ENCODE results near the gene ADAM29.
"Not testable (repeated sequence)": the region's sequence is repeated elsewhere in the genome, so short reads cannot be mapped to it uniquely, and the experiment has no call there.

ADAM29 gene

GRCh38 chr4:174972911-174973310 lies 54.8 kb downstream of the ADAM29 start:
- DNase-seq: no peak

DNA sequence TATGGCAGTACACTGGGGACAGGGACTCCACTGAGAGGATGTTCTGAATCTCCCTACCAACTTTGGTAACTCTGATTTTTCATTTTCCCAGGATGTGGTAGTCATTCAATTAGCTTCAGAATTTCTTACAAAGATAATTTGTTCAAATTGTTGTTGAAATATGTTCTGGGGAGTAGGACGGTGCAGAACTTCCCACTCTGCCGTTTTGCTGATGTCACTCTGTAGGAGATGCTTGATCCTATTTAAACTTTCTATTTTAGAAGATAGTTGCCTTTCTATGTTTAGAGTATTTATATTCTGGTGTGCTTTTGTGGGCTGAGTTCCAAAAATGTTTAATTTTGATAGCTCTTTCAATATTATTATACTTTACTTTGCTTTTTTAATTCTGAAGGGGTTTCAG lies 55.2 kb downstream of the ADAM29 start:
- DNase-seq: no peak

- DNase-seq: peak; percentile 14
Measured at GRCh38 chr4:174983128-174983750, 65.1 kb downstream of the ADAM29 start.

- DNase-seq: not testable (repeated sequence)
Measured at GRCh38 chr4:174983870-174984269, 65.7 kb downstream of the ADAM29 start.

GRCh38 chr4:174989791-174990190 lies 71.6 kb downstream of the ADAM29 start:
- DNase-seq: no peak

DNA sequence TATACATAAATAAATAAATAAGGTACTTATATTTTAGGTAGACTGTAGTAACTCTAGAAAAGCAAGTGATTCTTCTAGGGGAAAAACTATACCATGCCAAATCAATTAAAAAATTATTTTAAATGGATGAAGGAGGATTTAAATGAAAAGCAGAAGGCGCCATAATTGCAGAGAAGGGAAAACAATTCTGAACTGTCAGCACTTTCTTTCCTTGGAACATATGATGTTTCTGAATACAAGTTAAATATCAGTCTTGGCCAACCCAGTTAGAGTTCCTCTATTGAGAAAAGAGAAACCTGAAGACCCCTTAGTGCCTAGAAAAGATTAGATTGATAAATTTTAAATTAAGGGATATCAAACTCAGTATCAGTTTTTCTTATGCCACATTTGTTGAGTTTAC lies 75.8 kb downstream of the ADAM29 start:
- DNase-seq: no peak

DNA sequence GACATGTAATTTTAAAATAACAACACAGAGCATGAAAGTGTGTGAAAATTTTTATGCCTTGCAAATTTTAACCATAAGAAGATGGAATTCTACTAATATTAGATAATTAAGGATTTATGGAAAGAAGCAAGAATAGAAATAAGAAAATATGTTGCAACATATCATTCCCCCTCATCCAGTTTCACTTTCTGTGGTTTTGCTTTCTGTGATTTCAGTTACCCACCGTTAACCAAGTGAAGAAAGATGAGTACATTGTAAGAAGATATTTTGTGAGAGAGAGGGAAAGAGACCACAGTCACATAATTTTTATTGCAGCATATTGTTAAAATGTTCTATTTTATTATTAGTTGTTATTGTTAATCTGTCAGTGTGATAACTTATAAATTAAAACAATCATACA lies 77.9 kb downstream of the ADAM29 start:
- no peak for DNase-seq

DNA sequence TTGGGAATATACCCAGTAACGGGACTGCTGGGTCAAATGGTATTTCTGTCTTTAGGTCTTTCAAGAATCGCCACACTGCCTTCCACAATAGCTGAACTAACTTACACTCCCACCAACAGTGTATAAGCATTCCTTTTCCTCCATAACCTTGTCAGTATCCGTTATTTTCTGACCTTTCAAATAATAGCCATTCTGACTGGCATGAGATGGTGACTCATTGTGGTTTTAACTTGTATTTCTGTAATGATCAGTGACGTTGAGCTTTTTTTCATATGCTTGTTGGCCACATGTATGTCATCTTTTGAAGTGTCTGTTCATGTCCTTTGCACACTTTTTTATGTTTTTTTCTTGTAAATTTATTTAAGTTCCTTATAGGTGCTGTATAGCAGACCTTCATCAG lies 81.2 kb downstream of the ADAM29 start:
- DNase-seq: no peak

DNA sequence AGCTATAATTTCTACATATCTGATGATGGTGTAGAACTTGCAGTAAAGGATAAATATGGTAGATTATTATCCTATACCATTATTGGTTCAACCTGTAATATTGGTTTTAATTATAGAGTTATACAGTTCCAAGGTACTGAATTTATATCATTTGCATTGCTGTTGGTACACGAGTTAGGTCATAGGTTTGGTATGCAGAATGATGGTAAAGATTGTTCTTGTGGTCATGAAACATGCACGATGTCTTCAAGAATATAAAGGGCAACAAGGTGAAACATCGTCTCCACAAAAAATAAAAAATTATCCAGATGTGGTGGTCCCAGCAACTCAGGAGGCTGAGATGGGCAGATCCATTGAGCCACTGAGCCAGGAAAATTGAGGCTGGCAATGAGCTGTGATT lies 99.6 kb downstream of the ADAM29 start:
- no peak for DNase-seq

DNA sequence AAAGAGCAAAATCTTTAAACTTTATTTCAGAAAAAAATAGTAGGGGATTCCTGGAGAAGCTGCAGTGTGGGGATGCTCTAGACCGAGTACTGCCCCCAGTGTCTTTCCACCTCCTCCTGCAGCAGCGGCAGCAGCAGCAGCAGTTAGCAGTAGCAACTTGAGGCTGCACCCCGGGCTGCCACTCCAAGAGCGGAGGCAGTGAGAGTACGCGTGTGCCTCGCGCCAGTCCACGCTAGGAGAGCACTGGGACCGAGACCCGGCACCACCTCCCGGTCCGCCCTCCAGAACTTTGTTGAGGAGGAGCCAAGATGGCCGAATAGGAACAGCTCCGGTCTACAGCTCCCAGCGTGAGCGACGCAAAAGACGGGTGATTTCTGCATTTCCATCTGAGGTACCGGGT lies 101.3 kb downstream of the ADAM29 start:
- DNase-seq: not testable (repeated sequence)
